ENCODE results near the gene LIMCH1. TPM values are rescaled to one million over a fixed set of nuclear protein-coding genes. Genes with fewer than 3 reads are reported as not detected.

Gene LIMCH1
- total RNA-seq, 1 donor from 2014 or later = 6.8 TPM

GRCh38 chr4:41559940-41560516, 22.1 kb downstream of the LIMCH1 start:
- no peaks in the 10 kb centered on the region for H3K27me3 ChIP-seq (ENCODE audit: control insufficient read depth, insufficient read depth, low read length)
- TF ChIP-seq CTCF (IDR thresholded peaks at IDR 0.05; ENCODE audit: insufficient read depth, low read length, severe bottlenecking) = no peak
- FAIRE-seq = peak; percentile 7
- no peak for DNase-seq (ENCODE audit: low read depth)
- no peaks in the 10 kb centered on the region for H3K36me3 ChIP-seq (ENCODE audit: control insufficient read depth, insufficient read depth, low read length)
- H3K4me3 ChIP-seq (ENCODE audit: low read depth, low read length) = no peak overlapping the region

GRCh38 chr4:41561244-41561643, 23.3 kb downstream of the LIMCH1 start:
- Histone ChIP-seq H3K4me3 (ENCODE audit: low read depth, low read length) (no peak overlapping the region), H3K36me3 (ENCODE audit: control insufficient read depth, insufficient read depth, low read length) (no peaks in the 10 kb centered on the region), H3K27me3 (ENCODE audit: control insufficient read depth, insufficient read depth, low read length) (no peaks in the 10 kb centered on the region)
- FAIRE-seq (no peak), DNase-seq (ENCODE audit: low read depth) (no peak)
- no peak for TF ChIP-seq CTCF (IDR thresholded peaks at IDR 0.05; ENCODE audit: insufficient read depth, low read length, severe bottlenecking)

- DNase-seq (ENCODE audit: low read depth) (no peak), FAIRE-seq (no peak)
- TF ChIP-seq CTCF (IDR thresholded peaks at IDR 0.05; ENCODE audit: insufficient read depth, low read length, severe bottlenecking) = no peak
- no peaks in the 10 kb centered on the region for H3K36me3 ChIP-seq (ENCODE audit: control insufficient read depth, insufficient read depth, low read length)
- H3K27me3 ChIP-seq (ENCODE audit: control insufficient read depth, insufficient read depth, low read length) = no peaks in the 10 kb centered on the region
- no peak overlapping the region for H3K4me3 ChIP-seq (ENCODE audit: low read depth, low read length)
Observed at GRCh38 chr4:41567186-41567585, 29.2 kb downstream of the LIMCH1 start.

GRCh38 chr4:41568363-41568762, 30.4 kb downstream of the LIMCH1 start:
- Histone ChIP-seq H3K36me3 (ENCODE audit: control insufficient read depth, insufficient read depth, low read length) (no peaks in the 10 kb centered on the region), H3K27me3 (ENCODE audit: control insufficient read depth, insufficient read depth, low read length) (no peaks in the 10 kb centered on the region), H3K4me3 (ENCODE audit: low read depth, low read length) (no peak overlapping the region)
- no peak for DNase-seq (ENCODE audit: low read depth)
- TF ChIP-seq CTCF (IDR thresholded peaks at IDR 0.05; ENCODE audit: insufficient read depth, low read length, severe bottlenecking) = no peak
- FAIRE-seq = no peak

GRCh38 chr4:41569961-41570360, 32.0 kb downstream of the LIMCH1 start:
- DNase-seq (ENCODE audit: low read depth) = no peak
- no peak for FAIRE-seq
- TF ChIP-seq CTCF (IDR thresholded peaks at IDR 0.05; ENCODE audit: insufficient read depth, low read length, severe bottlenecking) = no peak
- no peaks in the 10 kb centered on the region for H3K36me3 ChIP-seq (ENCODE audit: control insufficient read depth, insufficient read depth, low read length)
- no peaks in the 10 kb centered on the region for H3K27me3 ChIP-seq (ENCODE audit: control insufficient read depth, insufficient read depth, low read length)
- no peak overlapping the region for H3K4me3 ChIP-seq (ENCODE audit: low read depth, low read length)

- H3K27me3 ChIP-seq (ENCODE audit: control insufficient read depth, insufficient read depth, low read length) = no peaks in the 10 kb centered on the region
- DNase-seq (ENCODE audit: low read depth) (no peak), FAIRE-seq (no peak)
- no peaks in the 10 kb centered on the region for H3K36me3 ChIP-seq (ENCODE audit: control insufficient read depth, insufficient read depth, low read length)
- TF ChIP-seq CTCF (IDR thresholded peaks at IDR 0.05; ENCODE audit: insufficient read depth, low read length, severe bottlenecking) = no peak
- H3K4me3 ChIP-seq (ENCODE audit: low read depth, low read length) = no peak overlapping the region
Observed at GRCh38 chr4:41571422-41571821, 33.5 kb downstream of the LIMCH1 start.

All from bronchial epithelial cell (primary cell).